Lung (tissue), 12 donors: ENCODE measurements around the gene NDUFA7. TPM values are rescaled to one million over a fixed set of nuclear protein-coding genes. Genes with fewer than 3 reads are reported as not detected.

ENCODE experiments used
- ATAC-seq: fragments of 200-7000 bp; cut with Tn5 transposase; one replicate; pipeline ENCODE4 v1.9.1; 2020; ENCODE audit warnings: moderate number of reproducible peaks; ENCODE audit not compliant: insufficient read depth, low FRiP score
- DNase-seq, 3 donors: peaks; one replicate each; pipeline ENCODE4 v3.0.0-alpha.2; 2013 to 2017
- H3K27ac ChIP-seq, 2 donors: one replicate each; pipeline ENCODE4 v1.5.1; 2013; ENCODE audit warnings: mild to moderate bottlenecking in 2 of 2, moderate library complexity in 2 of 2, control low read depth in 1 of 2, inconsistent platforms in 1 of 2, low read depth in 1 of 2, low read length in 1 of 2
- H3K27me3 ChIP-seq, 3 donors: one replicate each; pipeline ENCODE4 v1.5.1; 2013; ENCODE audit warnings: low read length in 2 of 3; ENCODE audit not compliant: control insufficient read depth in 3 of 3, insufficient read depth in 3 of 3
- H3K36me3 ChIP-seq, 4 donors: one replicate each; pipeline ENCODE4 v1.5.1; 2013; ENCODE audit warnings: low read length in 4 of 4, mild to moderate bottlenecking in 1 of 4, moderate library complexity in 1 of 4; ENCODE audit not compliant: control insufficient read depth in 4 of 4, insufficient read depth in 4 of 4
- H3K4me1 ChIP-seq, 5 donors: one replicate each; pipeline ENCODE4 v1.5.1; 2013; ENCODE audit warnings: low read length in 5 of 5, mild to moderate bottlenecking in 2 of 5, moderate library complexity in 1 of 5; ENCODE audit not compliant: control insufficient read depth in 5 of 5, insufficient read depth in 5 of 5
- H3K4me3 ChIP-seq: one replicate; pipeline ENCODE4 v1.5.1; 2013; ENCODE audit warnings: mild to moderate bottlenecking, control low read depth, moderate library complexity
- H3K9ac ChIP-seq, 2 donors: one replicate each; pipeline ENCODE4 v1.5.1; 2013; ENCODE audit warnings: low read length in 2 of 2, control low read depth in 1 of 2; ENCODE audit not compliant: insufficient read depth in 1 of 2
- H3K9me3 ChIP-seq, 4 donors: one replicate each; pipeline ENCODE4 v1.5.1; 2013; ENCODE audit warnings: low read length in 3 of 4, mild to moderate bottlenecking in 1 of 4, moderate library complexity in 1 of 4; ENCODE audit not compliant: control insufficient read depth in 4 of 4, insufficient read depth in 3 of 4
- CTCF ChIP-seq: IDR thresholded peaks from 2 replicates; pipeline ENCODE4 v1.5.1; 2012; ENCODE audit warnings: mild to moderate bottlenecking; ENCODE audit errors: control extremely low read depth, extremely low read depth
- WGBS, 2 donors: extraction: QIAGEN DNeasy Blood & Tissue Kit; methylation state at CpG; one replicate each; pipeline ENCODE4 v1.1.7; 2013; 5-methylcytosine and 5-hydroxymethylcytosine counted together
- polyA plus RNA-seq, 2 donors: library from polyadenylated mRNA; stranded (reverse); fragments of 200-250 nt; gene quantifications; one replicate each; pipeline ENCODE4 v1.2.1, GENCODE V29; 2013
- total RNA-seq, 2 donors: library from RNA; depleted of rRNA in 1 of 2; stranded (reverse); fragments of >200 nt in 1 of 2; gene quantifications; one replicate each; pipeline ENCODE4 v1.2.1, GENCODE V29; 2014 to 2021
- donor health status: control.
- donor health status: control.
- donor health status: Bipolar disorder and iron deficiency.
- donor health status: healthy.
- donor health status: DM: yes; HTN: yes; CAD: no.

The NDUFA7 gene
- total and polyA plus RNA-seq, 4 donors: 10.6 to 239 (median 86.8) TPM

- Histone ChIP-seq H3K4me3 (no peak overlapping the region), H3K27ac (peak overlapping the region in 1 of 2 donors; percentile 17), H3K9me3 (no peaks in the 10 kb centered on the region), H3K9ac (no peak overlapping the region), H3K4me1 (peaks cover 0 to 19% (median 4%) of the 10 kb centered on the region in 5 donors), H3K27me3 (no peaks in the 10 kb centered on the region), H3K36me3 (peaks cover 0 to 11% (median 7%) of the 10 kb centered on the region in 4 donors)
- DNase-seq (no peak), ATAC-seq (no peak)
- no peak for TF ChIP-seq CTCF
- 72 to 77% methylated on average over 4 of the region's 4 CpGs for WGBS, 2 donors
Measured at GRCh38 chr19:8305798-8306197, 15.4 kb downstream of the NDUFA7 start.

- no peak overlapping the region for H3K4me3 ChIP-seq
- ATAC-seq (no peak), DNase-seq (no peak)
- peaks cover 0 to 8% (median 5%) of the 10 kb centered on the region in 4 donors for H3K36me3 ChIP-seq
- 85 to 89% methylated on average over 33 of the region's 33 CpGs for WGBS, 2 donors
- no peak overlapping the region for H3K27ac ChIP-seq
- TF ChIP-seq CTCF: no peak
- no peaks in the 10 kb centered on the region for H3K27me3 ChIP-seq
- no peak overlapping the region for H3K9ac ChIP-seq
- no peaks in the 10 kb centered on the region for H3K9me3 ChIP-seq
- H3K4me1 ChIP-seq: peaks cover 0 to 19% (median 4%) of the 10 kb centered on the region in 5 donors
Measured at GRCh38 chr19:8304841-8305621, 16.1 kb downstream of the NDUFA7 start.

- Histone ChIP-seq H3K4me3 (no peak overlapping the region), H3K4me1 (peaks cover 0 to 10% (median 0%) of the 10 kb centered on the region in 5 donors), H3K27ac (no peak overlapping the region), H3K9me3 (no peaks in the 10 kb centered on the region), H3K36me3 (peaks cover 0 to 8% (median 0%) of the 10 kb centered on the region in 4 donors), H3K27me3 (no peaks in the 10 kb centered on the region), H3K9ac (no peak overlapping the region)
- 73 to 75% methylated on average over 7 of the region's 7 CpGs for WGBS, 2 donors
- no peak for TF ChIP-seq CTCF
- DNase-seq (no peak), ATAC-seq (no peak)
Measured at GRCh38 chr19:8302734-8303133, 18.4 kb downstream of the NDUFA7 start.
